GM12878 (cell line): ENCODE results near the gene ATXN7L1.

Experiments used
- ELK1 ChIP-seq: IDR thresholded peaks from 2 replicates; pipeline ENCODE4 v1.6.1; 2012; ENCODE audit warnings: low read depth, low read length, improper control_type of control experiment
- REST ChIP-seq: IDR thresholded peaks from 2 replicates; pipeline ENCODE4 v1.6.1; 2012; ENCODE audit warnings: mild to moderate bottlenecking, low read depth, low read length
- SRF ChIP-seq, 2 experiments: IDR thresholded peaks; 2 replicates each; pipeline ENCODE4 v1.6.1; 2011; ENCODE audit warnings: low read depth in 2 of 2, low read length in 2 of 2, mild to moderate bottlenecking in 1 of 2, moderate library complexity in 1 of 2
- ZNF622 ChIP-seq: fragments of 450-650 bp; IDR thresholded peaks from 2 replicates; pipeline ENCODE4 v1.6.1; 2017; ENCODE audit warnings: mild to moderate bottlenecking, inconsistent platforms

- no peak for TF ChIP-seq REST
- TF ChIP-seq SRF (IDR thresholded peaks at IDR 0.05; ENCODE audit: low read depth in 2 of 2, low read length in 2 of 2): no peak
- TF ChIP-seq ZNF622: no peak
- no peak for TF ChIP-seq ELK1
These were observed 254.2 kb downstream of the ATXN7L1 start for GRCh38 chr7:105622106-105622731.
